Liver (tissue), 3 donors: Measurements from ENCODE around the gene SLC49A4.

Source experiments
- CTCF ChIP-seq: fragments of 150-350 bp; IDR thresholded peaks from 2 replicates; pipeline ENCODE4 v1.5.1; 2017; ENCODE audit warnings: improper control_type of control experiment, low read depth, low read length; ENCODE audit not compliant: missing input control
- EGR1 ChIP-seq, 2 donors: IDR thresholded peaks; 2 replicates each; pipeline ENCODE4 v1.6.1; 2016 to 2018; ENCODE audit warnings: antibody characterized with exemption in 2 of 2, low read depth in 2 of 2
- FOXA1 ChIP-seq: IDR thresholded peaks from 2 replicates; pipeline ENCODE4 v1.6.1; 2016; ENCODE audit warnings: antibody characterized with exemption
- GABPA ChIP-seq, 2 donors: IDR thresholded peaks in 1 of 2; conservative IDR thresholded peaks in 1 of 2; 2 replicates each; pipeline ENCODE4 v1.6.1; 2016; ENCODE audit warnings: antibody characterized with exemption in 2 of 2, mild to moderate bottlenecking in 1 of 2, moderate library complexity in 1 of 2
- HNF4G ChIP-seq: IDR thresholded peaks from 2 replicates; pipeline ENCODE4 v1.6.1; 2016; ENCODE audit warnings: antibody characterized with exemption
- JUND ChIP-seq, 2 donors: IDR thresholded peaks; 2 replicates each; pipeline ENCODE4 v1.6.1; 2016; ENCODE audit warnings: antibody characterized with exemption in 2 of 2
- MAX ChIP-seq: IDR thresholded peaks from 2 replicates; pipeline ENCODE4 v1.6.1; 2016; ENCODE audit warnings: antibody characterized with exemption
- REST ChIP-seq: IDR thresholded peaks from 2 replicates; pipeline ENCODE4 v1.6.1; 2016; ENCODE audit warnings: antibody characterized with exemption, mild to moderate bottlenecking
- SP1 ChIP-seq: IDR thresholded peaks from 2 replicates; pipeline ENCODE4 v1.6.1; 2018; ENCODE audit warnings: antibody characterized with exemption, mild to moderate bottlenecking
- YY1 ChIP-seq: IDR thresholded peaks from 2 replicates; pipeline ENCODE4 v1.6.1; 2016; ENCODE audit warnings: antibody characterized with exemption, mild to moderate bottlenecking
- donor health status: healthy.
- donor health status: healthy.

GRCh38 chr3:122875547-122876127, 80.8 kb downstream of the SLC49A4 start:
- TF ChIP-seq CTCF = no peak
- TF ChIP-seq MAX = no peak
- TF ChIP-seq GABPA (IDR thresholded peaks at IDR 0.05 in 1 of 2, conservative IDR thresholded peaks at IDR 0.05 in 1 of 2) = no peak
- TF ChIP-seq JUND (IDR thresholded peaks at IDR 0.05) = no peak
- TF ChIP-seq SP1 = no peak
- TF ChIP-seq FOXA1 = no peak
- no peak for TF ChIP-seq REST
- TF ChIP-seq EGR1 (IDR thresholded peaks at IDR 0.05; ENCODE audit: low read depth in 2 of 2) = no peak
- no peak for TF ChIP-seq YY1
- TF ChIP-seq HNF4G = no peak
